CD4-positive, CD25-positive, alpha-beta regulatory T cell (primary cell): ENCODE data around the gene TTC28. TPM values are rescaled to one million over a fixed set of nuclear protein-coding genes. Genes with fewer than 3 reads are reported as not detected.

ENCODE experiments used
- ATAC-seq, 2 donors: fragments of 150-1000 bp; cut with Tn5 transposase; one replicate each; pipeline ENCODE4 v1.10.0; 2021; ENCODE audit warnings: low read depth in 2 of 2, moderate number of reproducible peaks in 2 of 2, moderate library complexity in 1 of 2
- DNase-seq, 3 donors: peaks; one replicate each; pipeline versions ENCODE4 v3.0.0 to v3.0.0-alpha.2; 2012 to 2022; ENCODE audit warnings: mixed read lengths in 1 of 3
- H3K27ac ChIP-seq: one replicate; pipeline ENCODE4 v1.7.0; 2013; ENCODE audit warnings: mild to moderate bottlenecking, low read length; ENCODE audit not compliant: insufficient read depth, poor library complexity, severe bottlenecking
- H3K27me3 ChIP-seq: one replicate; pipeline ENCODE4 v1.7.0; 2013; ENCODE audit warnings: low read length; ENCODE audit not compliant: control insufficient read depth, insufficient read depth
- H3K36me3 ChIP-seq: one replicate; pipeline ENCODE4 v1.7.0; 2013; ENCODE audit warnings: mild to moderate bottlenecking, low read length, moderate library complexity; ENCODE audit not compliant: control insufficient read depth, insufficient read depth
- H3K4me1 ChIP-seq: 2 replicates; pipeline ENCODE4 v1.7.0; 2013; ENCODE audit warnings: mild to moderate bottlenecking, low read length; ENCODE audit not compliant: insufficient read depth, control insufficient read depth, poor library complexity, severe bottlenecking
- H3K4me3 ChIP-seq: one replicate; pipeline ENCODE4 v1.7.0; 2013; ENCODE audit warnings: low read depth, mild to moderate bottlenecking, low read length, moderate library complexity
- H3K9me3 ChIP-seq, 2 experiments: 1 replicate in 1 of 2; 2 replicates in 1 of 2; pipeline ENCODE4 v1.7.0; 2013; ENCODE audit warnings: low read length in 2 of 2, mild to moderate bottlenecking in 1 of 2, moderate library complexity in 1 of 2; ENCODE audit not compliant: control insufficient read depth in 2 of 2
- H3K27ac Mint-ChIP-seq, 3 donors: one replicate each; pipeline ENCODE4 v1.8.0; 2020 to 2022; ENCODE audit warnings: mild to moderate bottlenecking in 3 of 3, mixed read lengths in 3 of 3, moderate library complexity in 2 of 3
- H3K27me3 Mint-ChIP-seq: one replicate; pipeline ENCODE4 v1.8.0; 2022; ENCODE audit warnings: mild to moderate bottlenecking, mixed read lengths
- H3K36me3 Mint-ChIP-seq: one replicate; pipeline ENCODE4 v1.8.0; 2020; ENCODE audit warnings: mixed read lengths
- H3K4me1 Mint-ChIP-seq, 4 donors: one replicate each; pipeline ENCODE4 v1.8.0; 2020 to 2022; ENCODE audit warnings: mixed read lengths in 4 of 4, mild to moderate bottlenecking in 1 of 4
- H3K4me3 Mint-ChIP-seq, 4 donors: one replicate each; pipeline ENCODE4 v1.8.0; 2020 to 2022; ENCODE audit warnings: mild to moderate bottlenecking in 4 of 4, mixed read lengths in 4 of 4, moderate library complexity in 3 of 4
- H3K9me3 Mint-ChIP-seq, 7 donors: one replicate each; pipeline ENCODE4 v1.8.0; 2020 to 2022; ENCODE audit warnings: mixed read lengths in 7 of 7, mild to moderate bottlenecking in 3 of 7, moderate library complexity in 2 of 7
- polyA plus RNA-seq, 4 donors: library from polyadenylated mRNA; unstranded; fragments of 300-500 nt; fragmentation: Illumina TruSeq; gene quantifications; one replicate each; pipeline ENCODE4 v1.2.3, GENCODE V29; 2021
- total RNA-seq: library from RNA; stranded (reverse); gene quantifications from one replicate; pipeline ENCODE4 v1.2.3, GENCODE V29; 2022

The TTC28 gene
- total and polyA plus RNA-seq, 5 donors from 2014 or later = 0.02 to 2.7 (median 0.28) TPM; not detected in 1

DNA sequence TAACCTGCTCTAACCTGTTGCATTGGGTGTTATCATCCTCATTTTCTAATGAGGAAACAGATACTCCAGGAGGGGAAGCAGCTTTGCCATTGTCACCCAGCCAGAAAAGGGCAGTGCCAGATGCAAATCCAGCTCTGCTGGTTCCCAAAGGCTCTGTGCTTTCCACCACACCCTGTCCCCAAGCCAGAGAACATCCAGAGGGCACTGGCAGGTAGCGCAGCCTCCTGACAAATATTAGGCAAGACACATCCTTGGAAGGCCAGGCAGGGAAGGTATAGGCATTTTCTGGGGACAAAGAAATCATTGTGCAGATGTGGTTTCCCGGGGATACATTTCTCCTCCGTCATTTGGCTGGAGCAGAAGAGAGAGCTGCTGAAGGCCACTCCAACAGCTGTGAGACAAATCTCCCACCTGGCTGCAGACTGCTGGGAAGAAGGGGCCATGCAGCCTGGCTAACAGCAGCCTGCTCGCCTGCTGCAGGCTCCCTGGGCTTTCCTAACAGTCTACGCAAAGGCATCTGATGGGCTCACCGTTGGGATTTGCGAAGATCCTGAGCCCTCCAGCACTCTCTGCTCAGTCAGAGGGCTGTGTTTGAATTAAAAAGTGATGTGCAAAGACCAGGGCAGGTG is 666.7 kb downstream of the TTC28 start:
- H3K36me3 Mint-ChIP-seq = no peaks in the 10 kb centered on the region
- no peak for ATAC-seq
- no peaks in the 10 kb centered on the region for H3K9me3 ChIP-seq

GRCh38 chr22:28009272-28009827 is 670.3 kb downstream of the TTC28 start:
- H3K27me3 ChIP-seq = no peaks in the 10 kb centered on the region
- Mint-ChIP-seq H3K36me3 (no peaks in the 10 kb centered on the region), H3K4me1 (no peaks in the 10 kb centered on the region), H3K4me3 (no peak overlapping the region), H3K27ac (no peak overlapping the region), H3K9me3 (peaks cover 0 to 1% (median 0%) of the 10 kb centered on the region in 7 donors), H3K27me3 (peaks cover 6% of the 10 kb centered on the region)
- no peak overlapping the region for H3K4me3 ChIP-seq
- H3K36me3 ChIP-seq = no peaks in the 10 kb centered on the region
- ATAC-seq (peak; percentile 56 to 75), DNase-seq (peak; percentile 57 to 68 (median 67))
- no peaks in the 10 kb centered on the region for H3K4me1 ChIP-seq
- no peak overlapping the region for H3K27ac ChIP-seq
- no peaks in the 10 kb centered on the region for H3K9me3 ChIP-seq

More for the DNA sequence above, 666.7 kb downstream of the TTC28 start:
- DNase-seq = no peak
- no peak overlapping the region for H3K27ac ChIP-seq
- Mint-ChIP-seq H3K27me3 (peaks cover 6% of the 10 kb centered on the region), H3K4me1 (no peaks in the 10 kb centered on the region), H3K27ac (no peak overlapping the region), H3K9me3 (peaks cover 0 to 1% (median 0%) of the 10 kb centered on the region in 7 donors), H3K4me3 (no peak overlapping the region)
- no peaks in the 10 kb centered on the region for H3K4me1 ChIP-seq
- H3K27me3 ChIP-seq = no peaks in the 10 kb centered on the region
- no peak overlapping the region for H3K4me3 ChIP-seq
- H3K36me3 ChIP-seq = no peaks in the 10 kb centered on the region

GRCh38 chr22:28008649-28009048 is 671.0 kb downstream of the TTC28 start:
- Mint-ChIP-seq H3K27ac (no peak overlapping the region), H3K27me3 (peaks cover 6% of the 10 kb centered on the region)

GRCh38 chr22:28008056-28008455 is 671.6 kb downstream of the TTC28 start:
- peaks cover 6% of the 10 kb centered on the region for H3K27me3 Mint-ChIP-seq
- H3K4me3 Mint-ChIP-seq = no peak overlapping the region
- Histone ChIP-seq H3K27me3 (no peaks in the 10 kb centered on the region), H3K27ac (no peak overlapping the region), H3K36me3 (no peaks in the 10 kb centered on the region), H3K4me1 (no peaks in the 10 kb centered on the region), H3K4me3 (no peak overlapping the region), H3K9me3 (no peaks in the 10 kb centered on the region)
- H3K36me3 Mint-ChIP-seq = no peaks in the 10 kb centered on the region
- H3K27ac Mint-ChIP-seq = no peak overlapping the region
- peaks cover 0 to 1% (median 0%) of the 10 kb centered on the region in 7 donors for H3K9me3 Mint-ChIP-seq
- DNase-seq = no peak
- ATAC-seq = no peak
- H3K4me1 Mint-ChIP-seq = no peaks in the 10 kb centered on the region

More at GRCh38 chr22:28008649-28009048, 671.0 kb downstream of the TTC28 start:
- Histone ChIP-seq H3K9me3 (no peaks in the 10 kb centered on the region), H3K27ac (no peak overlapping the region), H3K27me3 (no peaks in the 10 kb centered on the region), H3K4me1 (no peaks in the 10 kb centered on the region), H3K36me3 (no peaks in the 10 kb centered on the region), H3K4me3 (no peak overlapping the region)
- DNase-seq (no peak), ATAC-seq (no peak)
- Mint-ChIP-seq H3K9me3 (peaks cover 0 to 1% (median 0%) of the 10 kb centered on the region in 7 donors), H3K4me1 (no peaks in the 10 kb centered on the region), H3K4me3 (no peak overlapping the region), H3K36me3 (no peaks in the 10 kb centered on the region)

DNA sequence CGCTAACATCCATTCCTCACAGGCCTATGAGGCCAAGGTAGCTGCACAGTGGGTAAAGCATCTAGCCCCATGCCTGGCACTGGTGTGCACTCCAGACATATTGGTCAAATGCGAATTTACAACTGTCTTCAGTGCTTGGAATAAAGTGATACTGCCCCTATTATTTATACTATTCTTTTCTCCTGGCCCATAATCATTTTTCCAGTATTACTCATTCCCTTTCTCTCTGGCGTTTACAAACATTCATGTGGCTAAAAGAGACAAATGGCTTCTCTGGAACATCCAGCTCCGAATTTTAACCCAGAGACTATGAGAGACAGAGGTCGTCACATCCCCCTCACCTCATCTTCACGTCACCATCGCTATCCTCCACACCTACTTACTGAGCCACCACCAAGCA is 673.4 kb downstream of the TTC28 start:
- H3K27ac ChIP-seq = no peak overlapping the region
- H3K27ac Mint-ChIP-seq = no peak overlapping the region
- no peaks in the 10 kb centered on the region for H3K36me3 Mint-ChIP-seq
- DNase-seq (no peak), ATAC-seq (no peak)
- no peaks in the 10 kb centered on the region for H3K36me3 ChIP-seq
- no peak overlapping the region for H3K4me3 Mint-ChIP-seq
- H3K4me1 Mint-ChIP-seq = no peaks in the 10 kb centered on the region
- H3K4me1 ChIP-seq = no peaks in the 10 kb centered on the region
- H3K9me3 ChIP-seq = no peaks in the 10 kb centered on the region
- no peaks in the 10 kb centered on the region for H3K27me3 ChIP-seq
- no peak overlapping the region for H3K4me3 ChIP-seq
- no peaks in the 10 kb centered on the region for H3K9me3 Mint-ChIP-seq
- H3K27me3 Mint-ChIP-seq = peaks cover 6% of the 10 kb centered on the region

- H3K36me3 Mint-ChIP-seq = no peaks in the 10 kb centered on the region
- Histone ChIP-seq H3K27me3 (no peaks in the 10 kb centered on the region), H3K9me3 (no peaks in the 10 kb centered on the region), H3K27ac (no peak overlapping the region), H3K4me1 (no peaks in the 10 kb centered on the region), H3K4me3 (no peak overlapping the region), H3K36me3 (no peaks in the 10 kb centered on the region)
- H3K27ac Mint-ChIP-seq = no peak overlapping the region
- ATAC-seq (no peak), DNase-seq (no peak)
- H3K27me3 Mint-ChIP-seq = peaks cover 6% of the 10 kb centered on the region
- H3K9me3 Mint-ChIP-seq = no peaks in the 10 kb centered on the region
- no peaks in the 10 kb centered on the region for H3K4me1 Mint-ChIP-seq
- no peak overlapping the region for H3K4me3 Mint-ChIP-seq
Measured at GRCh38 chr22:28005513-28005912, 674.1 kb downstream of the TTC28 start.

DNA sequence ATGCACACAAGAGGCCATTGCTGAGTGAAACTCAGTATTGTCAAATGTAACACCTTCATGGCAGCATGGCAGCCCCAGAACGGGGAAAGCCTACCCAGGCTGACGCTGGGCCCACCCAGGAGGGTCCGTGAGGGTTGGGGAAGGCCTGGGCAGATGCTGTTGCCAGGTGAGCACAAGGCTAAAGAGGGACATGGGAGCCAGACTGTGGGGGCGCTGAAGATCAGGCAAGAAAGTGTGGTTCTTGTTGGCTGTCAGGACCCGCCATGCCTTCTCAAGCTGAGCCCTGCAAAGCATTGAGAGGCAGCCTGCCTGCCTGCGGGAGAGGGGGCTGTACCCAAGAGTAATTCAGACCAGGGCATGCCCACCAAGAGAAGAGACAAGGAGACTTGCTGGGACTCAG is 675.6 kb downstream of the TTC28 start:
- no peaks in the 10 kb centered on the region for H3K36me3 ChIP-seq
- DNase-seq = no peak
- Mint-ChIP-seq H3K36me3 (no peaks in the 10 kb centered on the region), H3K9me3 (no peaks in the 10 kb centered on the region), H3K4me1 (no peaks in the 10 kb centered on the region), H3K4me3 (no peak overlapping the region), H3K27ac (no peak overlapping the region), H3K27me3 (peaks cover 3% of the 10 kb centered on the region)
- H3K9me3 ChIP-seq = no peaks in the 10 kb centered on the region
- ATAC-seq = no peak
- no peaks in the 10 kb centered on the region for H3K4me1 ChIP-seq
- no peak overlapping the region for H3K27ac ChIP-seq
- no peak overlapping the region for H3K4me3 ChIP-seq
- no peaks in the 10 kb centered on the region for H3K27me3 ChIP-seq
